A549 (cell line): Measurements from ENCODE around the gene CIDEA. TPM values are rescaled to one million over a fixed set of nuclear protein-coding genes. Genes with fewer than 3 reads are reported as not detected.
A peak's percentile ranks its signal among the peaks of the same experiment; 100 is the strongest.
"Not testable (repeated sequence)": the region's sequence is repeated elsewhere in the genome, so short reads cannot be mapped to it uniquely, and the experiment has no call there.

Experiments used
- ATAC-seq, 2 experiments: fragments of 200-7000 bp in 1 of 2; fragments of >200 bp in 1 of 2; cut with Nextera tagmentation in 1 of 2; cut with Tn5 transposase in 1 of 2; 3 replicates each; pipeline versions ENCODE4 v1.8.0 to v1.9.1; 2018 to 2020; ENCODE audit warnings: mild to moderate bottlenecking in 1 of 2, moderate library complexity in 1 of 2
- CTCF ChIA-PET: fragments of 300-600 bp; sonication (Branson Sonifier 250); formaldehyde crosslinking; extraction: SDS; loops from one replicate; lab custom pipeline; 2021; ENCODE audit warnings: antibody characterized with exemption, inconsistent platforms; lab: Yijun Ruan, JAX
- POLR2A ChIA-PET: fragments of 350-600 bp; formaldehyde crosslinking; extraction: SDS; loops from one replicate; lab custom pipeline; 2021; ENCODE audit warnings: antibody characterized with exemption, inconsistent platforms; lab: Yijun Ruan, JAX
- DNase-seq, 2 experiments: peaks; one replicate each; pipeline versions ENCODE4 v3.0.0 to v3.0.0-alpha.2; 2011 to 2016; ENCODE audit warnings: low read depth in 1 of 2, low spot score in 1 of 2
- FAIRE-seq: peaks from 2 replicates; lab custom pipeline; 2011; peaks lifted over from hg19 to GRCh38; lab: Jason Lieb, UNC
- H3K27ac ChIP-seq, 2 experiments: fragments of >200 bp; sonication (Bioruptor Twin); formaldehyde crosslinking; 3 replicates each; pipeline ENCODE4 v1.5.1; 2016 to 2017
- H3K4me1 ChIP-seq: fragments of >200 bp; sonication (Bioruptor Twin); formaldehyde crosslinking; 3 replicates; pipeline ENCODE4 v1.6.1; 2016
- H3K4me2 ChIP-seq: fragments of >200 bp; sonication (Bioruptor Twin); formaldehyde crosslinking; 3 replicates; pipeline ENCODE4 v1.6.1; 2016
- H3K4me3 ChIP-seq: fragments of >200 bp; sonication (Bioruptor Twin); formaldehyde crosslinking; 3 replicates; pipeline ENCODE4 v1.5.1; 2016
- H3K9me3 ChIP-seq: fragments of >200 bp; sonication (Bioruptor Twin); formaldehyde crosslinking; 3 replicates; pipeline ENCODE4 v1.6.1; 2016
- ATOH8 ChIP-seq: fragments of 250-450 bp; sonication (Bioruptor Pico); IDR thresholded peaks from 2 replicates; pipeline ENCODE4 v1.5.0; 2020; ENCODE audit warnings: low read depth, mild to moderate bottlenecking, moderate library complexity
- CBX8 ChIP-seq: fragments of 200-600 bp; sonication (generic); IDR thresholded peaks from 2 replicates; pipeline ENCODE4 v1.6.1; 2016
- GATA3 ChIP-seq: IDR thresholded peaks from 2 replicates; pipeline ENCODE4 v1.6.1; 2012; ENCODE audit warnings: borderline replicate concordance
- KDM5A ChIP-seq: fragments of 200-600 bp; sonication (generic); IDR thresholded peaks from 2 replicates; pipeline ENCODE4 v1.6.1; 2016; ENCODE audit warnings: antibody characterized with exemption, mild to moderate bottlenecking
- MAZ ChIP-seq: fragments of 150-350 bp; IDR thresholded peaks from 2 replicates; pipeline ENCODE4 v1.6.1; 2014; ENCODE audit warnings: antibody characterized with exemption, low read depth, low read length, borderline replicate concordance
- NR3C1 ChIP-seq: fragments of >200 bp; sonication (Bioruptor Twin); formaldehyde crosslinking; IDR thresholded peaks from 3 replicates; pipeline ENCODE4 v1.6.1; 2017
- RAD21 ChIP-seq, 2 experiments: fragments of >200 bp in 1 of 2; sonication (Bioruptor Twin) in 1 of 2; formaldehyde crosslinking in 1 of 2; IDR thresholded peaks in 1 of 2; conservative IDR thresholded peaks in 1 of 2; 2 replicates in 1 of 2; 3 replicates in 1 of 2; pipeline ENCODE4 v1.6.1; 2012 to 2018; ENCODE audit warnings: inconsistent platforms in 1 of 2
- RNF2 ChIP-seq: fragments of 200-600 bp; sonication (generic); IDR thresholded peaks from 2 replicates; pipeline ENCODE4 v1.6.1; 2016; ENCODE audit warnings: low read depth, mild to moderate bottlenecking, antibody characterized with exemption, moderate library complexity, borderline replicate concordance
- ZC3H11A ChIP-seq: fragments of 450-650 bp; IDR thresholded peaks from 2 replicates; pipeline ENCODE4 v1.6.1; 2014; ENCODE audit warnings: antibody characterized with exemption, mild to moderate bottlenecking
- ZNF302 ChIP-seq: fragments of 250-450 bp; sonication (Bioruptor Pico); IDR thresholded peaks from 2 replicates; pipeline ENCODE4 v1.9.0; 2021; ENCODE audit warnings: inconsistent platforms, mild to moderate bottlenecking, moderate library complexity
- WGBS: methylation state at CpG from one replicate; pipeline ENCODE4 v1.1.6; 2017; ENCODE audit errors: missing lambda C conversion rate; 5-methylcytosine and 5-hydroxymethylcytosine counted together
- polyA plus RNA-seq, 4 experiments: library from polyadenylated mRNA; depleted of rRNA in 3 of 4; stranded (reverse); fragments of >200 nt; fragmentation: RNase III in 1 of 4; extraction: RNeasy Plus Mini Kit Qiagen cat#74134 plus additional on column Dnase treatment in 1 of 4; gene quantifications; 2 replicates in 3 of 4; 3 replicates in 1 of 4; pipeline ENCODE4 v1.2.3, GENCODE V29; 2011 to 2017
- TF ChIP-seq, protein P1 (sequence below): fragments of 200-600 bp; sonication (generic); IDR thresholded peaks from 2 replicates; pipeline ENCODE4 v1.6.1; 2016; ENCODE audit warnings: antibody characterized with exemption, mild to moderate bottlenecking, moderate library complexity
- TF ChIP-seq, protein P2 (sequence below): fragments of >200 bp; sonication (Bioruptor Twin); formaldehyde crosslinking; IDR thresholded peaks from 3 replicates; pipeline ENCODE4 v1.6.1; 2016
- TF ChIP-seq, protein P3 (sequence below): fragments of >200 bp; sonication (Bioruptor Twin); formaldehyde crosslinking; IDR thresholded peaks from 3 replicates; pipeline ENCODE4 v1.5.1; 2016

CIDEA gene
- polyA plus RNA-seq, 2 of the 4 experiments (the other 2 are of a cell fraction): not detected

DNA sequence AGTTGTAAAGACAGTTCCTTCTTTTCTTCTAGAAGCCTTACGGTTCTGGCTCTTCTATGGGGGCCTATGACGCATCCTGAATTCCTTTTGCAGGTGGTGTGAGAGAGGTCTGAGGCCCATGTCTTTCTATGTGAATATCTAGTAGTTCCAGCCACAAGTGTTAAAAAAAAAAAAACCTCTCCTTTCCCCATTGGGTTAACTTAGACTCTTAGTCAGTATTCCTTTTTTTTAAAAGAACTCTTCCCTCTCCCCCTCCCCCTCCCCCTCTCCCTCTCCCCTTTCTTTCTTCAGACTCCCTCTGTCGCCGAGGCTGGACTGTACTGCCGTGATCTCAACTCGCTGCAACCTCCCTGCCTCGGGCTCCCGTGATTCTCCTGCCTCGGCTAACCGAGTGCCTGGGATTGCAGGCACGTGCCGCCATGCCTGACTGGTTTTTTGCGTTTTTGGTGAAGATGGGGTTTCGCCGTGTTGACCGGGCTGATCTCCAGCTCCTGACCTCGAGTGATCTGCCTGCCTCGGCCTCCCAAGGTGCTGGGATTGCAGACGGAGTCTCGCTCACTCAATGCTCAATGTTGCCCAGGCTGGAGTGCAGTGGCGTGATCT is 11.4 kb upstream of the CIDEA start:
- H3K9me3 ChIP-seq: no peaks in the 10 kb centered on the region
- ATAC-seq (no peak), DNase-seq (no peak), FAIRE-seq (no peak)
- TF ChIP-seq NR3C1 (no peak), ZNF302 (CRISPR knock-in tag) (no peak), RNF2 (no peak), CBX8 (no peak), KDM5A (no peak)
- TF ChIP-seq, protein P1, sequence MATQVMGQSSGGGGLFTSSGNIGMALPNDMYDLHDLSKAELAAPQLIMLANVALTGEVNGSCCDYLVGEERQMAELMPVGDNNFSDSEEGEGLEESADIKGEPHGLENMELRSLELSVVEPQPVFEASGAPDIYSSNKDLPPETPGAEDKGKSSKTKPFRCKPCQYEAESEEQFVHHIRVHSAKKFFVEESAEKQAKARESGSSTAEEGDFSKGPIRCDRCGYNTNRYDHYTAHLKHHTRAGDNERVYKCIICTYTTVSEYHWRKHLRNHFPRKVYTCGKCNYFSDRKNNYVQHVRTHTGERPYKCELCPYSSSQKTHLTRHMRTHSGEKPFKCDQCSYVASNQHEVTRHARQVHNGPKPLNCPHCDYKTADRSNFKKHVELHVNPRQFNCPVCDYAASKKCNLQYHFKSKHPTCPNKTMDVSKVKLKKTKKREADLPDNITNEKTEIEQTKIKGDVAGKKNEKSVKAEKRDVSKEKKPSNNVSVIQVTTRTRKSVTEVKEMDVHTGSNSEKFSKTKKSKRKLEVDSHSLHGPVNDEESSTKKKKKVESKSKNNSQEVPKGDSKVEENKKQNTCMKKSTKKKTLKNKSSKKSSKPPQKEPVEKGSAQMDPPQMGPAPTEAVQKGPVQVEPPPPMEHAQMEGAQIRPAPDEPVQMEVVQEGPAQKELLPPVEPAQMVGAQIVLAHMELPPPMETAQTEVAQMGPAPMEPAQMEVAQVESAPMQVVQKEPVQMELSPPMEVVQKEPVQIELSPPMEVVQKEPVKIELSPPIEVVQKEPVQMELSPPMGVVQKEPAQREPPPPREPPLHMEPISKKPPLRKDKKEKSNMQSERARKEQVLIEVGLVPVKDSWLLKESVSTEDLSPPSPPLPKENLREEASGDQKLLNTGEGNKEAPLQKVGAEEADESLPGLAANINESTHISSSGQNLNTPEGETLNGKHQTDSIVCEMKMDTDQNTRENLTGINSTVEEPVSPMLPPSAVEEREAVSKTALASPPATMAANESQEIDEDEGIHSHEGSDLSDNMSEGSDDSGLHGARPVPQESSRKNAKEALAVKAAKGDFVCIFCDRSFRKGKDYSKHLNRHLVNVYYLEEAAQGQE: no peak
- 74% methylated on average over 2 of the region's 21 CpGs for WGBS
- H3K27ac ChIP-seq: no peak overlapping the region
- no peak overlapping the region for H3K4me2 ChIP-seq
- CTCF ChIA-PET: no interaction called here
- POLR2A ChIA-PET: no interaction called here
- H3K4me1 ChIP-seq: no peaks in the 10 kb centered on the region
- no peak overlapping the region for H3K4me3 ChIP-seq

- H3K9me3 ChIP-seq, POLR2A ChIA-PET, DNase-seq, H3K27ac ChIP-seq, CTCF ChIA-PET, H3K4me3 ChIP-seq, H3K4me2 ChIP-seq, ATAC-seq, H3K4me1 ChIP-seq, FAIRE-seq: not testable (repeated sequence)
- 77% methylated on average over 4 of the region's 25 CpGs for WGBS
Measured at GRCh38 chr18:12243272-12243671, 10.9 kb upstream of the CIDEA start.

DNA sequence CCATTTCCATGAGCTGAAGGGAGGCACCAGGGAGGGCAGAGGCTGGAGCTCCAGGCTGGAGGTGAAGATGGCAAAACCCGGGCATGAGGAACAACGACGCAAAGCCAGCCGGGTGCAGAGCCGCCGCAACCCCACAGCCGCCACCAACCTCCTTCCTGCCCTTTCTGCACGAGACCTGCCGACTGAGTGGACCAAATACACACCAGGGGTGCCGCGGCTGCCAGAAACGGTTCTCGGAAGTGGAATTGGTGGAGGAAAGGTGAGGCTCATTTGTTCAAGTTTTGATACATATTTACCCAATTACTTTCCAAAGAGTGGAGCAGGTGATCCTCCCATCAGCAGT is 8.4 kb upstream of the CIDEA start:
- H3K4me2 ChIP-seq: no peak overlapping the region
- no peaks in the 10 kb centered on the region for H3K4me1 ChIP-seq
- H3K4me3 ChIP-seq: no peak overlapping the region
- POLR2A ChIA-PET: no interaction called here
- DNase-seq (no peak), FAIRE-seq (no peak), ATAC-seq (no peak)
- CTCF ChIA-PET: interaction anchor here (1.8 to 2.1 kb wide), 2 partner anchors 9 to 15 kb away, joined by 6 to 8 read pairs; no protein-coding TSS in a partner anchor
- H3K27ac ChIP-seq: no peak overlapping the region
- H3K9me3 ChIP-seq: no peaks in the 10 kb centered on the region
- 77% methylated on average over 13 of the region's 13 CpGs for WGBS
- no peak for TF ChIP-seq ATOH8 (CRISPR knock-in tag)
- TF ChIP-seq MAZ: no peak

- no peaks in the 10 kb centered on the region for H3K4me1 ChIP-seq
- 43% methylated on average over 26 of the region's 32 CpGs for WGBS
- H3K4me2 ChIP-seq: peak overlapping the region; percentile 28; the same call in 1 of the 3 replicates
- peak; percentile 39 to 85; a peak in 4 of 6 replicates for ATAC-seq
- peak in 1 of 2 experiments; percentile 48; a peak in 2 of 5 replicates for TF ChIP-seq RAD21 (conservative IDR thresholded peaks at IDR 0.05 in 1 of 2, IDR thresholded peaks at IDR 0.05 in 1 of 2)
- TF ChIP-seq, protein P2, sequence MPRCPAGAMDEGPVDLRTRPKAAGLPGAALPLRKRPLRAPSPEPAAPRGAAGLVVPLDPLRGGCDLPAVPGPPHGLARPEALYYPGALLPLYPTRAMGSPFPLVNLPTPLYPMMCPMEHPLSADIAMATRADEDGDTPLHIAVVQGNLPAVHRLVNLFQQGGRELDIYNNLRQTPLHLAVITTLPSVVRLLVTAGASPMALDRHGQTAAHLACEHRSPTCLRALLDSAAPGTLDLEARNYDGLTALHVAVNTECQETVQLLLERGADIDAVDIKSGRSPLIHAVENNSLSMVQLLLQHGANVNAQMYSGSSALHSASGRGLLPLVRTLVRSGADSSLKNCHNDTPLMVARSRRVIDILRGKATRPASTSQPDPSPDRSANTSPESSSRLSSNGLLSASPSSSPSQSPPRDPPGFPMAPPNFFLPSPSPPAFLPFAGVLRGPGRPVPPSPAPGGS: no peak
- no peak for TF ChIP-seq GATA3
- no peak for TF ChIP-seq ZC3H11A
- TF ChIP-seq, protein P3, sequence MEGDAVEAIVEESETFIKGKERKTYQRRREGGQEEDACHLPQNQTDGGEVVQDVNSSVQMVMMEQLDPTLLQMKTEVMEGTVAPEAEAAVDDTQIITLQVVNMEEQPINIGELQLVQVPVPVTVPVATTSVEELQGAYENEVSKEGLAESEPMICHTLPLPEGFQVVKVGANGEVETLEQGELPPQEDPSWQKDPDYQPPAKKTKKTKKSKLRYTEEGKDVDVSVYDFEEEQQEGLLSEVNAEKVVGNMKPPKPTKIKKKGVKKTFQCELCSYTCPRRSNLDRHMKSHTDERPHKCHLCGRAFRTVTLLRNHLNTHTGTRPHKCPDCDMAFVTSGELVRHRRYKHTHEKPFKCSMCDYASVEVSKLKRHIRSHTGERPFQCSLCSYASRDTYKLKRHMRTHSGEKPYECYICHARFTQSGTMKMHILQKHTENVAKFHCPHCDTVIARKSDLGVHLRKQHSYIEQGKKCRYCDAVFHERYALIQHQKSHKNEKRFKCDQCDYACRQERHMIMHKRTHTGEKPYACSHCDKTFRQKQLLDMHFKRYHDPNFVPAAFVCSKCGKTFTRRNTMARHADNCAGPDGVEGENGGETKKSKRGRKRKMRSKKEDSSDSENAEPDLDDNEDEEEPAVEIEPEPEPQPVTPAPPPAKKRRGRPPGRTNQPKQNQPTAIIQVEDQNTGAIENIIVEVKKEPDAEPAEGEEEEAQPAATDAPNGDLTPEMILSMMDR: peak; percentile 32
- peak; percentile 21 to 50 for DNase-seq
- H3K9me3 ChIP-seq: no peaks in the 10 kb centered on the region
- POLR2A ChIA-PET: no interaction called here
- no peak overlapping the region for H3K27ac ChIP-seq
- no peak for FAIRE-seq
- CTCF ChIA-PET: interaction anchor here (1.0 to 2.1 kb wide), 7 partner anchors 9 to 155 kb away, joined by 3 to 6 read pairs (median 4); no protein-coding TSS in a partner anchor
- H3K4me3 ChIP-seq: no peak overlapping the region
Measured at GRCh38 chr18:12246849-12247808, 7.0 kb upstream of the CIDEA start.
